MM.1S (cell line): ENCODE measurements around the gene CKS2.
"Not testable (repeated sequence)": the region's sequence is repeated elsewhere in the genome, so short reads cannot be mapped to it uniquely, and the experiment has no call there.

Experiments used
- CTCF ChIP-seq: fragments of 300-600 bp; sonication (generic); IDR thresholded peaks from 2 replicates; pipeline ENCODE4 v1.5.1; 2016; ENCODE audit warnings: antibody characterized with exemption, low read length, mixed read lengths
- EZH2 ChIP-seq: fragments of 300-600 bp; sonication (generic); optimal IDR thresholded peaks from 2 replicates; pipeline ENCODE3; 2017; ENCODE audit warnings: low read depth, mild to moderate bottlenecking, antibody characterized with exemption, low read length, mixed read lengths
- EZH2phosphoT487 ChIP-seq: fragments of 300-600 bp; sonication (generic); IDR thresholded peaks from 2 replicates; pipeline ENCODE4 v1.6.1; 2018; ENCODE audit warnings: antibody characterized with exemption, low read length

GRCh38 chr9:89343812-89344211 is 32.8 kb downstream of the CKS2 start:
- TF ChIP-seq EZH2phosphoT487, CTCF, EZH2: not testable (repeated sequence)
